D721Med (cell line): ENCODE data around the gene EPB41.

Source experiments
- DNase-seq: peaks from one replicate; pipeline ENCODE4 v3.0.0; 2011; ENCODE audit warnings: low spot score; ENCODE audit not compliant: insufficient read length
- FAIRE-seq: peaks from 2 replicates; lab custom pipeline; 2011; peaks lifted over from hg19 to GRCh38; lab: Jason Lieb, UNC
- CTCF ChIP-seq: IDR thresholded peaks from 2 replicates; pipeline ENCODE4 v1.5.1; 2012; ENCODE audit warnings: mild to moderate bottlenecking, control low read depth; ENCODE audit not compliant: insufficient read depth; ENCODE audit errors: missing control alignments

Gene EPB41

GRCh38 chr1:28910379-28911115 lies 3.8 kb upstream of the EPB41 start:
- no peak for FAIRE-seq
- TF ChIP-seq CTCF, result no peak
- no peak for DNase-seq

- FAIRE-seq, result no peak
- TF ChIP-seq CTCF, result no peak
Measured at GRCh38 chr1:28913786-28914227, 562 bp upstream of the EPB41 start.

GRCh38 chr1:28915031-28915895 lies 894 bp downstream of the EPB41 start:
- DNase-seq (no peak), FAIRE-seq (no peak)
- TF ChIP-seq CTCF, result no peak

More at GRCh38 chr1:28913786-28914227, 562 bp upstream of the EPB41 start:
- no peak for DNase-seq

- FAIRE-seq (no peak), DNase-seq (no peak)
- TF ChIP-seq CTCF, result no peak
Measured at GRCh38 chr1:28917757-28918118, 3.4 kb downstream of the EPB41 start.

- no peak for FAIRE-seq
- TF ChIP-seq CTCF, result no peak
Measured at GRCh38 chr1:28921286-28921869, 7.0 kb downstream of the EPB41 start.

GRCh38 chr1:28925350-28925891 lies 11.1 kb downstream of the EPB41 start:
- TF ChIP-seq CTCF, result no peak
- DNase-seq, result no peak
- FAIRE-seq, result no peak

More at GRCh38 chr1:28921286-28921869, 7.0 kb downstream of the EPB41 start:
- no peak for DNase-seq
